Medulla oblongata (tissue), 1 donor: ENCODE data around the gene RDH13.
"Not testable (repeated sequence)": the region's sequence is repeated elsewhere in the genome, so short reads cannot be mapped to it uniquely, and the experiment has no call there.

Experiments
- DNase-seq: peaks from one replicate; pipeline ENCODE4 v3.0.0-alpha.2; 2015; ENCODE audit errors: extremely low spot score

The RDH13 gene

DNA sequence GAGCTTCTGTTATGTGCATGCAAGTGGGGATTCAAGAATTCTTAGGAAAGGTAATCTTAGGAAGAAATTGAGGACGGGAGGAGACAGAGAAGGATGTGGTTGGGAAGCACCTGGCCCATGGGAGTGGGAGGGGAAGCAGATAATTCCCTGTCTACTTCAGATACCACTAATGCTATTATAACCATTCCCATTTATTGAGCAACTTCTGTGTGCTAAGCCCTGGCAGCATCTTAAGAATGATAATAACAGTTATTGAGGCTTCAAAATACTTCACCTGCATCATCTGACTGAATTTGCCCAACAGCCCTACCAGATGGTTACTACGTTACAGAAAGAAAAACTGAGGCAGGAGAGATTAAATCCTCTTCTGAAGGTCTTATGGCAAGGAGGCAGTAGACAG lies 14.2 kb upstream of the RDH13 start:
- no peak for DNase-seq

DNA sequence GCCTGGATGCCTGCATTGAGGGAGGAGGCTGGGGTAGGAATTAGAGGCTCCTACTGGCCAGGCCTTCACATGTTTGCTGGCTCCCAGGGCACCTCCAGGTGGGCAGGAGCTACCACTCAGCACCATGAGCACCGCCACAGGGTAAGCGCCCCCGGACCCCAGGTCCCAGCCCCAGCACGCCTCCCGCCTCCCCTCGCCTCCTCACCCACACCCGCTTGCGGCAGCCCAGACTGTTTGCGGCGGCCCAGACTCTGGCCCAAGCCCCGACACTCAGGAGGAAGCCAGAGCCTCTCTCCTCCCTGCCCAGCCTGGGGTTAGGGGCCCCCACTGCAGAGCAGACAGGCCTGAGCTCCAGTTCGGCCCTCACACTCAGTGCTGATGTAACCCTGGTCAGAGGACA lies 13.4 kb upstream of the RDH13 start:
- no peak for DNase-seq

DNA sequence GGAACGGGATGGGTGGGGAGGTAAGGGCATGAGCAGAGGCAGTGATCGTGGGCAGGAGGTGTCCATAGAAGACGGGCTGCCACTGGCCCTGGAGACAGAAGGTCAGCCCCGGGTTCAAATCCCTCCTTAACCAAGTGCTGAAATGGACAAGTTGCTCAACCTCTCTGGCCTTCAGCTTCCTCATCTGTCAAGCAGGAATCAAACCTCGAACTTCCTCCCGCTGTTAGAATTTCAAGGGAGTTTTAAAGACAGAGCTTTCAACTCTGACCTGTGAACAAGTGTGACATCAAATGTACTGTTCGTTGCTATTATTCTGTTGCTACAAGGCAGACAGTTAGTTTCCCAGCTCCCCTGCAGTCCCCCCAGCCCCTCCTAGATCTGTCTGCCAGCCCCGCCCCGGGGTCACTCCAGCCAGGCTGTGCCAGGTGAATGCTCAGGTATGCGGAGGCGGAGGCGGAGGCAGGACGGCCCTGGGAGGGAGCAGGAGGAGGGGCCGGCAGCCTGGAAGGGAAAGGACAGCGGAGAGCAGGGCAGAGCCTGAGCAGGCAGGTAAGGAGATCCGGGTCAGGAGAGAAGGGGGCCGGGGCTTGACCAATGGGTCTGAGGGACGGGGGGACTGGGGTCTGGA lies 12.5 kb upstream of the RDH13 start, which contains the start of gene EPS8L1:
Gene EPS8L1 (plus strand): TSS at position 499 of the 628 bp plus-strand sequence. CDS start 576 bp downstream, outside the sequence.
- no peak for DNase-seq

DNA sequence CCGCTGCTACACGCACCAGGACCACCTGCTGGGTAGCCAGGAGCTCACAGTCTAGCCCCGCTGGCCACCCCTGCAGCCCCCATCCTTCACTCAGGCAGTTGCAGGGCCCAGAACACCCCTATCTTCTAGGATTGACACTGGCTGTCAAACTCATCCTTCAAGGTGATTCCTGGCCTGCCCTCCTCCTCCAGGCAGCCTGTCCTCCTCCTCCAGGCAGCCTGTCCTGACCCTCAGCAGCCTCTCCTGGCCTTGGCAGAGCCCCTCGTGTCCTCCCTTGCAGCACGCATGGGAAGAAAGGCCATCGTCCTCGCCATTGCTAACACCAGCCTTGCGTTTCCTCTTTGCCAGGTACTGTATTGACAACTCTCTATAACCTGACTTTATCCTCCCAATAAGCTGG lies 9.0 kb upstream of the RDH13 start:
- no peak for DNase-seq

DNA sequence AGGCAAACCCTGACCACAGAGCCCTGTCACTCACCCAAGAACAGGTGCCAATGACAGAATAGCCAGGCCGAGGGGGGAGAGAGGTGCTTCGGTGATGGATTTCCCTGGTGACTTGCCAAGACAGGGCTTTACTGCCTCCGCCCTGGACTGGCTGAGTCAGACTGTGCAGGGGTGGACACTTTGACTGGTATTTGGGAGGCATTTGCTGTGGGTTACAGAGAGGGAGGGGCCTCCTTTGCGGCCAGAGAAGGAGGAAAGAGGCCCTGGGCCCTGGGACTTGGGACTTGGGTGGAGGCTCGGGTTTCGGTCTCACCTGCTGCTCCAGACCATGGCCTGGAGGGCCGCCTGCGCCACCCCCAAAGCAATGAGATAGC lies 8.2 kb upstream of the RDH13 start:
- DNase-seq: no peak

DNA sequence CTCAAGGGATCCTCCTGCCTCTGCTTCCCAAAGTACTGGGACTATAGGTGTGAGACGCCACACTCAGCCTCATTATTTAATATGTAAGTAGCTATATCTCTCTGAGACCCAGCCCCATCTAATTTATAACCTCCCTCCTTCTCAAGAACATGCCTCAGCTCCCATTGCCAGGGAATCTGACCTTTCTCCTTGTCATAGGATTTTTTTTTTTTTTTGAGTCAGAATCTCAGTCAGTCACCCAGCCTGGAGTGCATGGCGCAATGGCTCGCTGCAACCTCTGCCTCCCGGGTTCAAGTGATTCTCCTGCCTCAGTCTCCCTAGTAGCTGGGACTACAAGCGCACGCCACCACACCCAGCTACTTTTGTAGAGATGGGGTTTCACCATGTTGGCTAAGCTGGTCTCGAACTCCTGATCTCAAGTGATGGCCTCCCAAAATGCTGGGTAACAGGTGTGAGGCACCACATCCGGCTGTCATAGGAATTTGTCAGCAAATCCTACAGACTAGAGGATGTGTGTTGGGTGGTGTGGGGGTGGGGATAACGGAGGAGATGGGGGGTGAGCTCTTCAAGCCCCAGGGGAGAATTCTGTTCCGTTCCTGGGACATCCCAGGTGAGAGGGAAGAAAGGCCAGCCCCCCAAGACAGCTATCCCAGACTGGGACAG lies 7.6 kb upstream of the RDH13 start:
- no peak for DNase-seq

DNA sequence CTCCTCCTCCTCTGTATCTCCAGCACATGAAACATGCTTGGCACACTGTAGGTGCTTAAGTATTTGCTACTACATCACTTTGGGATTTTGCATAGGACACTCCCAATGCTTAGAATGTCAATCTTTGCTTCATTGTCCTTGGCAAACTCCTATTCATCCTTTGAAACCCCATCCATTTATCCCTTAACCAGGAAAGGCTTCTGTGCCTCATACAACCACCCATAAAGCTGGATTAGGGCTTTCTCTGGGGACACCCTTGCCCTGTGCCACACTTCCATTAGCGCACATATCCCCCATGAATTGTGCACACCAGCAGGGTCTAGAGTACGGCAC lies 6.9 kb upstream of the RDH13 start:
- no peak for DNase-seq

DNA sequence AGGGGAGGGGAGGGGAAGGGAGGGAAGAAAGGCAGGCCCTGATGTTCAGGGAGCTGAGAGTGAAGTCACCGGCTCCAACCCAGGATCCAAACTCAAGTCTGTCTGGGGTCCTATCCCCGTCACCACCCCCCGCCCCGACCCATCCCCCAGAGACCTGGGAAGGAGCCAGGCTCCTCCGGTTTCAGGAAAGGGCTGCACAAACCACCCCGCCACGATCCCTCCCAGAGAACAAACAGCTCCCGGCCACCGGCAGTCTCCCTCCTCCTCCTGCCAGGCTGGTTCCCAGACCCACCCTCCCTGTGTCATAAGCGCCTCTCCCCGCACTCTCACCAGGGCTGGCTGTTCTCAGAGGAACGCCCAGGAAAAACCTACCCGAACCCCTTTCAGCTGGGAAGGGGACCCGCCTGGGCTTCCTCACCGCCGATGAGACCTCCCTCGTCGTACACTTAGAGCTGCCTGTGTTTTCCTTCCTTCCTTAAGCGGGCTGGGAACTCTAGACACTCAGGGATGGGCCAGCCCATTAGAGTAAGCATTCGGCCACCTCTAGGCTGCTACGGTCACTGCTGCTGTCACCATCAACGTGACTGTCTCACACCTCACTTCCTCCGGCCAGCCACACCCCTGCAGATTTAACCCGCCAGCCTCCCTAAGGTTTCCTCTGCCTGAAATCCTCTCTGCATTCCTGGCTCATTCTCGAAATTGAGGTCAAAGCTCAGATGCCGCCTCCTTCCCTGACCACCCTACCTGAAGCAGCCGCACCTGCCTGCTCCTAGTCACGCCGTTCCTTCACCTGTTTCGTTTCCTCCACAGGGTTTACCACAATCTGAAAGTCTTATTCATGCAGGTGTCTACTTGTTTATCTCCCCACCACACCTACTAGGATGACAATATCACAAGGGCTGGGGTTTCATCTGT lies 6.3 kb upstream of the RDH13 start:
- no peak for DNase-seq

DNA sequence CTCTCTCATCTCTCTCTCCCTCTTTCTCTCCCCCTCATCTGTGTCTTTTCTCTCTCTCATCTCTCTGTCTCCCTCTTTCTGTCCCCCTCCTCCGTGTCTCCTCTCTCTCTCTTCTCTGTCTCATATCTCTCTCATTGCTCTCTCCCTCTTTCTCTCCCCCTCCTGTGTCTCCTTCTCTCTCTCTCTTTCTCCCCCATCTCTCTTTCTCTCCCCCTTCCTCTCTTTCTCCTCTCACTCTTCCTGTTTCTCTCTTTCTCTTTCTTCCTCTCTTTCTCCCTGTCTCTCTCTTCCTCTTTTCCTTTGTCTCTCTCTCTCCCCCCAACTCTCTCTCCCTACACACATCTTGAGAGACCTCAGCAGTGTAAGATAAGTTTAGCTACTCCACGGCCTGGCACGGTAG lies 4.9 kb upstream of the RDH13 start:
- no peak for DNase-seq

DNA sequence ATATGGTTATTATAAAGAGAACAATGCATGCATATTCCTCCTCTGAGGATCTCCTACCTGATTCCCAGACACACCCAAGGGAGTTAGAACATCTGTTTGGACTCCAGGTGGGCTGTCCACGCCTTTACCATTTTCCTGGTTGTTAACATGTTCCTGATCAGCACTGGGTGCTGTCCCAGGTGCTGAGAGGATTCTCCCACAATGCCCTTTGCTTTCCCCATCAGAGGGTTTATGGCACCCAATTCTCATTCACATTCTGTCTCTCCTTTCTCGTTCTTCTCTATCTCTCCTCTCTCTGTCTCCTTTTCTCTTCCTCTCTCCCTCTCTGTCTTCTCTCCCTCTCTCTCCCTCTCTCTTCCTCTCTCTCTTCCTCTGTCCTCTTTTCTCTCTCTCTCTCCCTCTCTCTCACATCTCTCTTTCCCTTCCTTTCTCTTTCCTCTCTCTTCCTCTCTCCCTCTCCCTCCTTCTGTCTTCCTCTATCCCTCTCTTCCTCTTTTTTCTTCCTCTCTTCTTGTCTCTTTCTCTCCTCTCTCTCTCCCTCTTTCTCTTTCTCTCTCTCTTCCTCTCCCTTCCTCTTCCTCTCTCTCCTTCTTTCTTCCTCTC lies 3.3 kb upstream of the RDH13 start:
- no peak for DNase-seq

DNA sequence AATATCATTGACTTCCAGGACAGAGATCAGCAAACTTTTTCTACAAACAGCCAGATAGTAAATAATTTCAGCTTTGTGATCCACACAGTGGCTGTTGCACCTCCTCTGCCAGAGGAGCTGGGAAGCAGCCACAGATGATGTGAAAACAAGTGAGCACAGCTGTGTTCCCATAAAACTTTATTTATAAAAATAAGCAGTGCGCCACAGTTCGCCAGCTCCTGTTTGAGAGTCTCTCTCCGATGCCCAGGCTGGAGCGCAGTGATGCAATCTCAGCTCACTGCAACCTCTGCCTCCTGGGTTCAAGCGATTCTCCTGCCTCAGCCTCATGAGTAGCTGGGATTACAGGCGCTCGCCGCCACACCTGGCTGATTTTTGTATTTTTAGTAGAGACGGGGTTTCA lies 2.6 kb upstream of the RDH13 start:
- DNase-seq: not testable (repeated sequence)

DNA sequence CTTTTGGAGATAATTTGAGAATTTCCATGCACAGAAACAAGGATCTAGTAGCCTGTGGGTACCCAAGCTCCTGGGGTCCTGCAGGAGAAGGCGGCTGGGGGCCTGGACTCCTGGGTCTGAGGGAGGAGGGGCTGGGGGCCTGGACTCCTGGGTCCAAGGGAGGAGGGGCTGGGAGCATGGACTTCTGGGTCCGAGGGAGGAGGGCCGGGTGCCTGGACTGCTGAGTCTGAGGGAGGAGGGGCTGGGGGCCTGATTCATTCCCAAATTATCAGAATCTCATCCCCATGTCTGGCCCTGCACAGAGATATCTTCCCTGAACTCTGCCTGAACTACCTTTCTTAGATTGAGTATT lies 520 bp upstream of the RDH13 start:
- no peak for DNase-seq

DNA sequence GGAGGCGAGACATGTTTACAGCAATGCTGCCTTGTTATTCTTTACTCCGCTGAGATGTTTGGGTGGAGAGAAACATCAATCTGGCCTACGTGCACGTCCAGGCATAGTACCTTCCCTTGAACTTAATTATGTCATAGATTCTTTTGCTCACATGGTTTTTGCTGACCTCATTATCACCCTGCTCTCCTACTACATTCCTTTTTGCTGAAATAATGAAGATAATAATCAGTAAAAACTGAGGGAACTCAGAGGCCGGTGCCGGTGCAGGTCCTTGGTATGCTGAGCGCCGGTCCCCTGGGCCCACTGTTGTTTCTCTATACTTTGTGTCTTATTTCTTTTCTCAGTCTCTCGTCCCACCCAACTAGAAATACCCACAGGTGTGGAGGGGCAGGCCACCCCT lies 2.7 kb downstream of the RDH13 start:
- DNase-seq: not testable (repeated sequence)

DNA sequence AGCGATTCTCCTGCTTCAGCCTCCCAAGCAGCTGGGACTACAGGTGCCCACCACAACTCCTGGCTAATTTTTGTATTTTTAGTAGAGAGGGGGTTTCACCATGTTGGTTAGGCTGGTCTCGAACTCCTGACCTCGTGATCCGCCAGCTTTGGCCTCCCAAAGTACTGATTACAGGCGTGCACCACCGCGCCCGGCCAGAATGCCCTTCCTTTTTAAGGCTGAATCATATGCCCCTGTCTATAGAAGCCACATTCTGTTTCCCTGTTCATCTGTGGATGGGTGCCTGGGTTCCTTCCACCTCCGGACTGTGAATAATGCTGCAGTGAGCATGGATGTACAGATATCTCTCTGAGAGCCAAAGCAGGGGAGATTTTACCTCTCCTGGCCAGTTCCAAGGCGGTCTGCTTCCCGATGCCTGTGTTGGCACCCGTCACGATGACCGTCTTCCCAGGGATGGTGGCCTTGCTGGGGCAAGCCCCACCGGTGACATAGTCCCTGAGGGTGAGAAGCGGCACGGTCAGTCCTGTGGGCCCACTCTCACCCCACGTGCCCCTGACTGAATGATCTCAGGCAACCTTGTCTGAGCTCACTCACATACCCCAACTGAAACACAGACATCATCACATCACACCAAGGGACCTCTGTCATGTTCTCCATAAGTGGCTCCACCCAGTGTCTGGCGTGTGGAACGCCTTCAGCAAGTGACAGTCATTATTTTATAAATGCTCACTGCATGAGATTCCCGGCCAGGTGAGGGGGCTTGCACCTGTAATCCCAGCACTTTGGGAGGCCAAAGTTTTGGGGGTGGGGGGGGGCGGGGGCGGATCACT lies 4.0 kb downstream of the RDH13 start:
- DNase-seq: no peak

DNA sequence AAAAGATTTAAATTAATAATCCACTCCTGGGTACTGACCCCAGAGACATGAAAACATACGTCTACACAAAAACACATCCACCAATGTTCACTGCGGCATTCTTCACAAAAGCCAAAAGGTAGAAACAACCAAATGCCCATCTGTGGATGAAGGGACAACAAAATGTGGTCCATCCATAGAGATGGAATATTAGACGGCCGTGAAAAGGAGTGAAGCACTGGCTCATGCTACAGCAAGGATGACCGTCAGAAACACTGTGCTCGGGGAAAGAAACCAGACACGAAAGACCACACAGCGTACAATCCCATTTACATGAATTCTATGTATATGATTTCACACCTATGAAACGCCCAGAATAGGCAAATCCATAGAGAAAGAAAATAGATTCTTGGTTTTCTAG lies 6.1 kb downstream of the RDH13 start:
- DNase-seq: no peak

DNA sequence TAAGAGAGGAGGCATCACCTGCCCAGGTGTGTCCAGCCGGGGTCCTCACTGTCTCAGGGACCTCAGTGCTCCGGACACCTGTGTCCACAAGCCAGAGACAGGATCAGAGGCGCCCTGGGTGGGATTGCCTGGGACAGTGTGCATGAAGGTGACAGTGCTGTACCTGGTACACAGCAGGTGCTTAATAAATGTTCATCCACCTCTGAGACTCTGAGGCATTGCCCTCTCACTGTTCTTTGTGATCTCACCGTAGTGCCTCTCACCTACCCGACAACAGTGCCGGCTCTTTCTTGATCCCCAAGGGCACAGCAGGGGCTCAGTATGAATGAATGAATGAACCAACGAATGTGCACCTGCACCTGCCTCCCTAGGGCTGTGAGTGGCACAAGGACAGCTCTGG lies 9.2 kb downstream of the RDH13 start:
- no peak for DNase-seq

DNA sequence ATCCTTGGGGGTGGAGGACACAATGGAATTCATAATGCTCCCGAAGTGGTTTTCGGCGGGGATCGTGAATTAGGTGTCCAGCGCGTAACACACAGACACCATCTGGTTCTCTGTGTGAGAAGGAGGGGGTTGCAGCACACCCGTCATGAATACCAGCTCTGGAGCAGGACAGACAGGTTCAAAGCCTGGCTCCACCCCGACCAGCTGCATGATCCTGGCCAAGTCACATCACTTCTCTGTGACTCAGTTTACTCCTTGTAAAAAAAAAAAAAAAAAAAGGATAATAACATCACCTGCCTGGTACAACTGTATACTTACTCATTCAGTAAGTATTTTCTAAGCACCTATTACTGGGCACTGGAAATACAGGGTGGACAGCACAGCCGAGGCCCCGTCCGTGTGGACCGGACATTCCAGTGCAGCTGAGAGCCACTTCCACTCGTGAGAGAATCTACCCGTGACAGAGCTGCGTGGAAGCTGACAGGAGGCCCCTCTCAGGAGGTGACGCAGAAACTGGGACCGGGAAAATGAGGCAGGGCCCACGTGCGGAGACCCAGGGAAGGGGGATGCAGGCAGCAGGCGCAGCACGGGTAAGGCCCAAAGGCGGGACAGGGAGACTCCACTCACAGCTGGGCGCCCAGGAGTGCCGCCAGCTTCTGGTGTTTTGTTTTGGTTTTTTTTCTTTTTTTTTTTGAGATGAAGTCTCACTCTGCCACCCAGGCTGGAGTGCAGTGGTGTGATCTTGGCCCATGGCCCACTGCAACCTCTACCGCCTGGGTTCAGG lies 12.0 kb downstream of the RDH13 start:
- no peak for DNase-seq

DNA sequence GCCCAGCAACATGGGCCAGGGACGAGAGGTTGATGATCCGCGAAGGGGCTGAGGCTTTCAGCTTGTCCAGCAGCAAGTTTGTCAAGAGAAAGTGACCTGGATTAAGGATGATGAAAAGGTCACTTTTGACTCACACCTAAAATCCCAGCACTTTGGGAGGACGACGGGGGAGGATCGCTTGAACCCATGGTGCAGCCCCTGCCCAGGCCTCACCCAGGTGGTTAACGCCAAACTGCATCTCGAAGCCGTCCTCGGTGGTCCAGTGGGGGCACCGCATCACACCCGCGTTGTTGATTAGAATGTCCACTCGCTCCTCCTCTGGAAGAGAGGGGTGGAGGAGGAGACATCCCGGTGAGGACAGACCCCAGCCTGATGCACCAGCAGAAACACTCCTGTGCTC lies 14.5 kb downstream of the RDH13 start:
- DNase-seq: no peak

DNA sequence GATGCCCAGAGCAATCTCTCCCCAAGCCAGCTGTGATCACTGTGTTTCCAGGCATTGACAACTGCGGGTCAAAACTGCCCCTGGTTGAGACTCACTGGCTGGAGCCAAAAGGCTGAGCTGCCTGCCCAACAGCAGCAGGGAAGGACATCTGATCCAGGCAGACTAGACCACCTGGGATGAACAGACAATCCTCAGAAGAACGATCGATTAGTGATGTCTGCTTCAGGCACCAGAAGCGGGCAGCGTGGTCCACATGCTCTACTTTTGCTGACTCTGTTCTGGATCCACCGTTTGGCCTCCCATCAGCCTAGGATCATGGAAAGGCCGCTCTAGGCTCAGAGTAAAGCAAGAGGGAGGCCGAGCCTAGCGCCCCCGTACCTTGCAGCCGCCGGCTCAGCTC lies 15.0 kb downstream of the RDH13 start:
- no peak for DNase-seq

DNA sequence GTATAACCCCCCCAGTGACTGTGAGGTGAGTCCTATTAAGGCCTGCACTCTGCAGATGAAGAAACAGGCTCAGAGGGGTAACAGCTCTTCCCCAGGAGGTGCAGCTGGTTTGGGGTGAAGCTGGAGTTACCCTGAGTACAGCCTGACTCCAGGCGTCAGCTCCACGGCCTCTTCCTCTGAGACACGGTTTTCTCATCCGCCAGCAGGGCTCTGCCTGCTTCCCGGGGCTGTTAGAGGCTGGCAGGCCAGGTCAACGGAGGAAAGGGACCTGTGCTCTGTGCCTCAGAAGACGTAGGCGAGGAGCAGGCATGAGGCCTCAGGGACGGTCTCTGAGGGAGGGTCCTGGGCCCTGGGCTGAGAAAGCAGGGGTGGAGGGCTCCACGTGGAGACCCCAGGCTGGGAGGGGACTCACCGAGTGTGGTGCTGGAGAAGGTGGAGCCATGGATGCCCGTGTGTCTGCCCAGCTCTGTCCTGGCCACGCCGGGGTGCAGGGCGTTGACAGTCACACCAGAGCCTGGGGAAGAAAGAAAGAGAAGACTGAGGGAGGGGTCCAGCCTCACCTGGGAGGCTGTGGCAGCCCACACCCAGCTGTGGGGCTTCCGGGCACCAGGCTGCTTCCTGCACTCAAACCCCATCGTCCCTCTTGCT lies 15.8 kb downstream of the RDH13 start:
- no peak for DNase-seq
